ENCODE data around the gene CFAP141.
A peak's percentile ranks its signal among the peaks of the same experiment; 100 is the strongest.

Gene CFAP141

DNA sequence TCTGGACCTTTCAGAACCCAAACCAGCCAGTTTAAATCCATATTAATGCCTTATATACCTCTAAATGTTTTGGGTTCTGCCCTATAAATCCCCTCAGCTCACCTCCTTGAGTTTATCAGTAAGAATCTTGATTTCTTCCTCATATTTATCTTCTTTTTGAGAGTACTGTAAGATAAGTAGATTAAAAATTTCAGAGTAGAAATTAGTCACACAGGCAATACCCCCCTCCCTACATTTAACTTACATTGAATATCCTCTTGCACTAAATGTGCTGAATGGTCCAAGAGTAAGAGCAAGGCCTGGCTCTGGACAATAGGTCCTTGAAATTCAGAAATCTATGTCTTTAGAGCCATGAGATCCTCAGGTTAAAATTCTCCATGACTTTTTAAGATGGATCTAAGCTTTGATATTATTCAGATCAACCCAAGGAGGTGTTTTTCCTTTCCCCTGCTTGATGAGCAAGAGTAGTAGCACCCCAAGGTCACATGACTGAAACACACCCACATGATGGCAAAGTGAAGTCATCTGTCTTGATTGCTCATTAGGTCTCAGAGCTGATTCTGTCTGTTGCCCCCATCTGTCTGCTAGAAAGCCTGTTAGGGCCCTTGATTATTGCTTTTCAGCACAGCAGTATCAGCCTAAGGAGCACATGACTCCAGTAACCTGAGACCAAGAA, 35.4 kb downstream of the CFAP141 start:
- peak; percentile 24 to 70 for DNase-seq

- DNase-seq = no peak
Measured at GRCh38 chr1:154167461-154167860, 38.7 kb downstream of the CFAP141 start.

GRCh38 chr1:154166207-154166606, 39.9 kb downstream of the CFAP141 start:
- no peak for DNase-seq

DNA sequence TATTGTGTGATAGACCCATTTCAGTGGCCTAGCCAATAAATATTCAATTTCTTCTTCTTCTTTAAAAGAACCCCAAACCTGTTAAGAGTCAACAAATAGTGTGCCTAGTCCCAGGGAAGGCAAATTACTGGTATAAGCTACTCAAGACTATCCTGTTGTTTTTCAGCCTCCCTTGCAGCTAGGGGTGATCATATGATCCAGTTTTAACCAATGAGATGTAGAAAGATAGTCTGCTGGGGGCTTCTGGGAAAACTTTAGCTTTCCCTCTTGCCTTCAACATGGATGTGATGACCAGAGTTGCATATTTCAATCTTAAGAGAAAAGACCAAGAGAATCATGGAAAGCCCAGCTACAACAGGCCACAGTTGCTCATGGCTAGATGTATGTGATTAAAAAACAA, 46.6 kb downstream of the CFAP141 start:
- DNase-seq = no peak

DNA sequence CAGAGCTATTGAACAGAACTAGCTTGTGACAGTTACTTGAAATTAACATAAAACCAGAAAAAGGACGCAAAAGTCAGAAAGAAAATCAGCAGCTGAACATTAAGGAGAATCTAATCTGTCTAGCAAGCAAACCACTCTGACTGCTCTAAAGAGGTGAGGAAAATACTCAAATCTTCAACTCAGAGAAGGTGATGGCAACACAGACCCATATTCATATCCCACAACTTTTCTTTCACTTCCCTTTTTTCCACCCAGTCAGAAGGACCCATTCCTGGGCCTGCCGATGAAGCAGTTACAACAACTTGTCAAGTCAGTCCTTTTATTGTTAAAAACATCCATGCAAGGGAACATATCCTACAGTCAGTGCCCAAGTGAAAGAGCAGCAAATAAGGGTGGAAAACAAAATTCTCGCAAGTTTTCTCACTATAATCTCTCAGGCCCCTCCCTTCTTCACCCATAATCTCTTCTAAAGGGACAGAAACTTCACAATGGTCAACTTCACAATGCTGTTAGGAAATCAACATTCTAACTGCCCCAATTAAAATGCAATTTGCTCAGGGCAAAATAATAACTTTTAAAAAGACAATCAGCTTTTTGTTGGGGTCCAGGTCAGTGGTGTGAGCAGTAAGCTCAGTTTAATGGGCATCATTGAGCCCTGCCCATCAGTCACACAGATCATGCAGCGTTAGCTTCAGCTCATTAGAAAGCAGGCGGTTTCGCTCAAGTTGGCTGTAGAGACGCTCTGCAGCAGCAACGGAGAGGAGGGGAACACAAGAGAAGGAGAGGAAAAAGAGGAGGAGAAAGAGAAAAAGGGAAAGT, 47.6 kb downstream of the CFAP141 start:
- DNase-seq = no peak

- peak; percentile 34 to 79 for DNase-seq
Measured at GRCh38 chr1:154157520-154158306, 48.4 kb downstream of the CFAP141 start.

- no peak for DNase-seq
Measured at GRCh38 chr1:154155251-154155650, 50.9 kb downstream of the CFAP141 start.

DNA sequence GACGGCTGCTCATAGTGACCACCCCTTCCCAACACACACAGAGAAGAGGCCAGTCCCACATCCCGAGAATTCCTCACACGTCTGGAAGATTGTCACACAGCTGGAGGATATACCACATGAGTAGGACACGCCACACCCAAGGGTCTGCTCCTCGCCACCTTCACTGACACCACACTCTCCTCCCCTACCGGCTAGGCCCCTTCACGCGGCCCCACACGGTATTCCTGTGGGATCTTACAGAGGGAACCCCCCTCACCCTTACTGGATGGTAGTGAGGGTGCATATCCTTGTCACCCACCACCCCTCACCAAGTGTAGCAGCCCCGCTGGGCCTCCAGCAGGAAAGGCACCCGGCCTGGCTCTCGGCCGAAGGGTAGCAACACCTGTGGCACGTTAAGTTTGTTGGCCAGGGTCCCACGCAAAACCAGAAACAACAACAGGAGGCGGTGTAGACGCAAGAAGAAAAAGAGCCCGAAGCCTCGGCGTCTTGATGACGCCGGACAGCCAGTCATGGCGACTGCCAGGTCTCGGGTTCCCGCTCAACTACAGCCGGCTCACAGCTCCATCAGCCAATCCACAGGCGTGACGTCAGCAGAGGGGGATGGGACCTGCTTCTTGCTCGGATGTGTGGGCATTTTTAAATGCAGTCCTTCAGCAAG, 51.5 kb downstream of the CFAP141 start, which contains the start of gene NUP210L:
NUP210L (minus strand) TSS at position 540 of the 658 bp plus-strand sequence.
- no peak for DNase-seq

DNA sequence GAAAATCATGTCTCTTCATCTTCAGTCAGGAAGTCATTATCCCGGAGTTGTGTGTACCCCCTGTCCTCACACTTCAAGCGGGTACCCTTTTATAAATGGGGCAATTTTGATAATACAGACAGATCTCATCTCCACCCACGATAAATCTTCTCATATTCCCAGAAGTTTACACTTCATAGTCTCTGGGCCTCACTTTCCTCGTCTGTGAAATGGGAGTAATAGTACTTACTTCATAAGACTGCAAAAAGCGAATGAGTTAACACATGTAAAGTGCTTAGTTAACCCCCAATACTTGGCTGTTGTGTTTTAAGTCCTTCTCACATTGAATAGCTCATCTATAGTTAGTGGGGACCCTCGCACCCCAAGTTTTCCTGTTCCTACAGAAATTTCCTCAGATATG, 52.1 kb downstream of the CFAP141 start:
- DNase-seq = no peak

GRCh38 chr1:154151311-154151710, 54.8 kb downstream of the CFAP141 start:
- DNase-seq = no peak
